HG03039 (cell line): Measurements from ENCODE around the gene NKD2.
"Not testable (repeated sequence)": the region's sequence is repeated elsewhere in the genome, so short reads cannot be mapped to it uniquely, and the experiment has no call there.

ENCODE experiments used
- ATAC-seq: cut with Tn5 transposase; IDR thresholded peaks from one replicate; pipeline ENCODE4 v1.9.1; 2021; ENCODE audit warnings: mild to moderate bottlenecking, moderate library complexity; ENCODE audit not compliant: unreplicated experiment

NKD2 gene

DNA sequence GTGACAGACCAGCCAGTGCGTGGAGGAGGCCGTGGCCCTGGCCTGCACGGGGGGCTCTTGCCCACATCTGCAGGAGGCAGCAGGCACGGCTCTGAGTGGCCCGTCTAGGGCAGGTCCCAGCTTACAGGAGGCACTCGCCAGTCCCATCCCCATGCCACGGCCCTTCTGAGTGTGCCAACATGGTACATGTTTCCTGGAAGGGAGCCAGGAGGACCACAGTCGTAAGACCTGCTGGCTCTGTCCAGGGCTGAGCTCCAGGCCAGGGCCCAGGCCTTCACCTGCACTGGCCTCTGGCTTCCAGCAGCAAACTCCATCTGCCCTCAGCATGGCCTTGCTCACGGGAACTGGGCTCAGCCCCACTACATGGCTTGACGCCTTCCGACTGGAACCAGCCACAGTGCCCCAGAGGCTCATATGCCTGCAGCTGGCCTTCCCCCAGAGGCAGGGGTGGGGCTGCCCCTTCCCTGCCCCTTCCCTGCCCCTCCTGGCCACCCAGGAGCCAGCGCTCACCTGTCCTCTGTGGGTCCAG lies 3.8 kb downstream of the NKD2 start:
- no peak for ATAC-seq

DNA sequence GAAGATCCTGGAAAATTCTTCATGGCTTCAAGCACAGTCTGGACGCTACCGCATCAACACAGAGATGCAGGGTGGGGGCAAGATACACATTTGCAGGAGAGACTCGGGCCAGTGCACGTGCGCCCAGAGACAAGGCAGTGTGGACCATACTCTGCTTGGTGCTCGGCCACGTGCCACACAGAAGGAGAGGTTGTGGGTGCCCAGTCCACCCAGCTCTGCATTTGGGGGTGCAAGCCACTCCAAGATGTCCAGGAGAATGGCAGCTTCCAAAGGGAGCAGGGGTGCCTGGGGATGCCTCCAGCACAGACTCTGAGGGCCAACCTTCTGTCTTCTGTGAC lies 4.3 kb downstream of the NKD2 start:
- ATAC-seq = no peak

DNA sequence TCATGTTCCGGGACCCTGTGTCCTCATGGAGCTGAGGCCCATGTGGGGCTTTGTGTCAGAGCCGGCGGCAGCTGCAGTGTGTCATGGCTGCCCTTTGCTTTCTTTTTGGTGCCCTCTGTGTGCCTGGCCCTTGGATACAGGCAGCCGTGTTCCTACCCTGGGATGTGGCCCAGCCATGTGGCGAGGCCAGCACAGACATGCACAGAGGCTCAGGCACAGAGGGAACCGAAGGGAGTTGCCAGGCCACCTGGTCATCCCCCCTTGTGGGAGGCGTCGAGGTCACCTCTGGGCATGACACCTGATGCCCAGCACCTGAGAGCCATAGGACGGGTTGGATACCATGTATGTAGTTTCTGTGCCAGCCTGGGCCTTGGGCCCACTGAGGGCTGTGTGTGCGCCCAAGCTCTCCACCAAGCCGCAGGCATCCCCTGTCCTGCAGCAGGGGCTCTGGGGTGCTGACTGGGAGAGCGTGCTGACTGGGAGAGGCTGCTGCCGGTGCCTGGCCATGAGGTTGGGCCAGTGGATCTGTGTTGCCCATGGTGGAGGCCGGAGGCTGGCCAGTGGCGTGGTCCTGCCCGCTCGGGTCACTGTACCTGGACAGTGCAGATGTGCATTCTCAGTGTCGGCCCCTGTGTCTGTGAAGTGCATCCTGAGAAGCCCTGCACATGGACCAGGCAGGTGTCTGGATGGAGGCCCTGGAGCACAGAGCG lies 4.8 kb downstream of the NKD2 start:
- ATAC-seq = no peak

DNA sequence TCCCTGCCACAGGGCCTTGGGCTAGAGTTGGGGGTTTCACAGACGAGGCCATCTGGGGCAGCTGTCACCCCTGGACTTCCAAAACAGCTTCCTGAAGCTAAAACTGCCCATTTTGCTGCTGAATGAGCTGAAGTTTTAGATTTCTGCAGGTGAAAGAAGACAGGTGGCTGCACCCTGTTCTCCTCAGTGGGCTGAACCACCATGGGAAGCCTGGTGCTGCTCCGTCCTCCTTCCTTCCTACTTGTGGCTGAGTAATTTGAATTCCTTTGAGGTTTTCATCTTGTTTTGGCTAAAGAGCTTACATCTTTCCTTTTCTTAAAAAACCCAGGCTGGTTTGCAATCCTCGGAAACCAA lies 5.3 kb downstream of the NKD2 start:
- no peak for ATAC-seq

DNA sequence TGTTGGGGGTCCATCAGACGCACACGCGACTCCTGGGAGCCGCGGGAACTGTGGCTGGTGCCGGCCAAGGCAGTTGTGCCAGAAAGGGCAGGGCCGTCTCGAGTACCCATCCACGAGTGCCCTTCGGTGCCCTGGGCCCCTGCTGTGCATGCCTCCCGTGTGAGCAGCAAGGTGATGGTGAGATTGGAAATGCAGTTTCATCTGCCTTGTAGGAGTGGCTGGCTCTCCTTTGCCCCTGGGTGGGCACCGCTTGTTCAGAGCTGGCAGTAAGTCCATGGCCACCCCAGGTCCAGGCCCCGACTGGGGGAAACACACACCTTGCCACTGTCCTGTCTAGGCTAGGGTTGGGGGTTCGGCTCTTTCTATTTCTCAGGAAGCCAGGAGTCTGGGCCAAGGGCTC lies 5.7 kb downstream of the NKD2 start:
- no peak for ATAC-seq

DNA sequence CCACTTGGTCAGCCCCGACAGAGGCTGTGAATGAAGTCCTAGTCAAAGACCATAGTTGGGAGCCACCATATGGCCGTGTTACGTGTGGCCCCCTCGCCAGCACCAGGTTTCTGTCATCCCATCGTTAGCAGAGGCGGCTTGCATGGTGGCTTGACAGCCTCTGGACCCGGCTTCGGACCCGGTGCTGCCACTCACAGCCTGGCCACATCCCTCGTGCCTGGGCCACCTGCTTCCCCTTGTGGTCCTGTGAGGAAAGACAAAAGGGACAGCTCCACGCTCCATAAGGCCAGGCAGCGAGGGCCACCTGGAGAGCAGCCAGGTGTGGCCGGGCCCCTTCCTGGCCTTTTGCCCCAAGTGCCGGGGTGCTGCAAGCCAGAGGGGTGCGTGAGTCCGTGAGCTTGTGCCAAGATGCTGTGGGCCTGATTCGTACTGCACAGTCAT lies 6.2 kb downstream of the NKD2 start:
- no peak for ATAC-seq

DNA sequence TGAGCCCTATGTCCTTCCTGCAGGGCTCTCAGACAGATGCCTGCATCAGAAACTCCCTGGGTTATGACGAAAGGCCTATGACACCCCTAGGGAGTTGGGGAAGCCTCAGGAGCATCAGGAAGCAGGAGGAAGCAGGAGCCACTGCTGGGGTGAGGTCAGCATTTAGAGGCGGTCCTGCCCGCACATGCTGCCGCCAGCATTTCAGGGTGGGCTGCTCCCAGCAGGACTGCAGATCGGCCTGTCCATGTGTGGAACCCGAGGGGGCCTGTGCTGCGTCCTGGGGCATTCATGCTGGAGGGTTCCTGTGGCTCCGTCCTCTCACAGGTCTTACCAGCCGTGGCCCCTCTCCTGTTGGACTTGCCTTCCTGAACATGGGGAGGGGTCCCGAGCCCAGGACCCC lies 6.9 kb downstream of the NKD2 start:
- no peak for ATAC-seq

DNA sequence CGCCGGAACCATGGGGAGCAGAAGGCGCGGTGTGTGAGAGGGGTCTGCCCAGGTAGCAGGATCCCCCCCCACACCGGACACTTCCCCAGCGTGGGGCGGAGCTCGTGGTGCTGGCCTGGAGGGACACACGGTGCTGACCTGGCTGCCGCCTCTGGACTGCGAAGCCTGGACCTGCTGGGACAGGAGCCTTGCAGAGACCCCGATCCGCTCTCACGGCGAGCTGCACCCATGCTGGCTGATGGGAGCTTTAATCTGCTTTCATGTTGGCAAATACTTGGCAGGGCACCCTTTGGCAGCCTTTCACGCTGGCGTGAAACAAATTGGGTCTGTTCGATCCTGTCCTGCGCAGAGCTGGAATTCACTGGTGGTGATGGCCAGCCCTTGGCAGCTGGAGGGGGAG lies 7.4 kb downstream of the NKD2 start:
- no peak for ATAC-seq

DNA sequence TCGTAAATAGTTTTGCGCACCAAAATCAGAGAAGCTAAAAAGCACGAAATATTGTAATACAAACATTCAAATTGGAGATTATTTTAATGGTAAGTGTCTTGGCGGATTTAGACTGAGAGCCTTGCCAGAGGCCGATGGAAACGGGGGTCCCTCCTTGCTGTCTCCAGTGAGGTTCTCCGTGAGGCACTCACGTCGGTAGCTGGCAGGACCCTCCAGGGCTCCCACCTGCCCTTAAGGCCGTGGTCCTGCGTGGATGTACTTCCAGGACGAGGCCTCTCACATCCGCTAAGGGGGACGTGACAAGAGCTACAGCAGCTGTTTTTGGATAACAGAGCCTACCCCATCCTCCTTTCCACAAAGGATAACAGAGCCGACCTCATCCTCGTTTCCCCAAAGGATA lies 7.9 kb downstream of the NKD2 start:
- ATAC-seq = no peak

DNA sequence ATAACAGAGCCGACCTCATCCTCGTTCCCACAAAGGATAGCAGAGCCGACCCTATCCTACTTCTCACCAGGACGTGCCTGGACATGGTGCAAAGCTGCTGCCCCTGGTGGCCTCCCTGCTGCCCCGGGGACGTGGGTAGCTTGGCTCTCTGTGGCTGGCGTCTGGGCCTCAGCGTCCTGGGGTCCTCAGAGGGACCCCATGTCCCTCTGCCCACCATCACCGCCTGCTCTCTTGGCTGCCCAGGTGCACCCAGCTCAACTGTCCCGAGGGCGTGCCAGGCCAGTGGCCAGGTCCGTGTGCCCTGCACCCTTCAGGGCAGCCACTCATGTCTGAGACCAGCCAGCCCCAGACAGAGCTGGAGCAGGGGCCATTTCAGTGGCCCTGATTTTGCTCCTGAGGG lies 8.5 kb downstream of the NKD2 start:
- ATAC-seq = no peak

DNA sequence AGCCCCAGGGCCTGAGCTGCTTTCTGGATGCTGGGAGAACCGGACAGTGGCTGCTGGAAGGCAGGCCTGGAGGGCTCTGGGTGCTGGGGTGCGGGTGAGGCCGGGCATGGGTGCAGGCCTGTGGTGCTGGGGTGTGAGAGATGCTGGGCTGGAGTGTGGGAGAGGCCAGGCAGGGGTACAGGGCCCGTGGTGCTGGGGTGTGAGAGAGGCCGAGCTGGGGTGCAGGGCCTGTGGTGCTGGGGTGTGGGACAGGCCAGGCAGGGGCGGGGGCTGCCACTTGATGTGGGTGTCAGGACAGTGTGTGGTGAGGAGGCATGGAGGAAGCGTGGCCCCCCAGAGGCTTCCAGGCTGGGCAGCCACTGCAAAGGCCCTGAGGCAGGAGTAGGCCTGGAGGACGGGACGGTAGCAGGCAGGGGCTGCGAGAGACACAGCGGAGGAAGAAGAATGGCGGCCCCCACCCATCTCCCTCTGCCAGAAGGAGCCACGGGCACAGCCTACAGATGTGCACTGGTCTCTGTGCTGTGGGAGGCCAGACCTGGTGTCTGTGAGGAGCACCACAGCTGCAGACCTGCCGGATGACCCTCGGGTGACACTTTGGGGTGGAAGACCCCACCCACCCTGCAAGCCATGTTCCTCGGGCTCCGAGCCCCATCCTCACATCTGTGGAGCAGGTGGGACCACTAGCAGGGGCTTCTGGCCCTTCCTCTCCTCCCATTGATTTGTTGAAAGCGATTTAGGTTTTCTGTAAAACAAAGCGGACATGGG lies 9.3 kb downstream of the NKD2 start:
- ATAC-seq = no peak

DNA sequence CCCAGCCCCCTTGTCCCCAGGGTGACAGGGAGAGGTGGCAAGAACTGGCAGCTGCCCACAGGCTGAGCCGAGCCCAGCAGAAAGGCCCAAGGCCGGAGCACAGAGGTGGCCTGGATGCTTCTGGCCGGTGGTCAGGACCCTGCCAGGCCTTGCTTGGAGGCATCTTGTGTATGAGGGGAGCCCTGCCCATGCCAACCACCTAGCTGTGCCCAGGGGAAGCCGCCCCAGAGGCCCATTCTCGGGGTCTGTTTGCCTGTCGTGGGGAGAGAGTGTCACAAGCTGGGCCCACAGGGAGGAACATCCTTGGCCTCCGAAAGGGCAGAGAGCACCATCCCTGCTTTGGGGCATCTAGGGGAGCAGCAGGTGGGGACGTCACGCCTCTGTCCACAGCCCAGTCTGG lies 10.0 kb downstream of the NKD2 start:
- ATAC-seq = no peak

DNA sequence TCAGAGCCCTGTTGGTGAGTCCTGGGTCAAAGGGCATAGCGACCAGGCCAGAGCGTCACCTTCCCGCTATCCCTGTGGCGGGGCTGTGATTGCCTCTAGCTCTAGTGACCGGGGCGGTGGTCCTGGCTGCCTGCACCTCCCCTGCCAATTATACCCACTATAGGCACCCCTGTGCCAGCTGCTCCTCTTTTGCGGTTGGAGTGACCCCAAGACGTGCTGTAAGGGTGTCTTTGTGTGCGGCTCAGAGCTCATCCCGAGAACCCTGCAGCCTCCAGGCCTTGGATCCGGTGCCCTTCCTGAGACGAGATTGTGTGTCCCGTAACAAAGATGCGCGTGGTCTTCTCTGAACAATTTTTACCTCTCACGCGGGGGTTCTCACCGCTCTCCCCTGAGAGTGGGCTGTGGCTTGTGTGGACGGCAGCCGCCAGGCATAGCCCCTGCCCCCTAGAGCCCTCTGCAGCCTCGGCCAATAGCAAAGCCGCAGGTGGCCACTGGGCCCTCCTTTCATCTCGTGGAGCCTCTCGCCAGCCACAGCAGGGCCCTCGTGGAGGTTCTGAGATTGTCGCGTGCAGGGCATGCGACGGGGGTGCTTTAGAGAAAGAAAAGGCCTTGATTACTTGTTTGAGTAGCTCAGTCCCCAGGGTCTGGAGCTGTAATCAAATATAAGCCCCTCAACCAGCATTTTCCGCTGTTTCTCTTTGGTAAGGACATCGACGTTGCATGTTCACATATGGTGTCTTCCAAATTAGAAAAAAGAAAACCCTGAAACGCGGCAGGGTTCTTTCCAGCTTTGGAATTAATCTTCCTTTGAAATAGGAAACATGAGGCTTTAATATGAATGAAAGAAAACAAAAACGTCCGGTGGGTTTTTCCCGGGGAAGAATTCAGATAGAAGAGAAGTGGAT lies 10.7 kb downstream of the NKD2 start:
- no peak for ATAC-seq

DNA sequence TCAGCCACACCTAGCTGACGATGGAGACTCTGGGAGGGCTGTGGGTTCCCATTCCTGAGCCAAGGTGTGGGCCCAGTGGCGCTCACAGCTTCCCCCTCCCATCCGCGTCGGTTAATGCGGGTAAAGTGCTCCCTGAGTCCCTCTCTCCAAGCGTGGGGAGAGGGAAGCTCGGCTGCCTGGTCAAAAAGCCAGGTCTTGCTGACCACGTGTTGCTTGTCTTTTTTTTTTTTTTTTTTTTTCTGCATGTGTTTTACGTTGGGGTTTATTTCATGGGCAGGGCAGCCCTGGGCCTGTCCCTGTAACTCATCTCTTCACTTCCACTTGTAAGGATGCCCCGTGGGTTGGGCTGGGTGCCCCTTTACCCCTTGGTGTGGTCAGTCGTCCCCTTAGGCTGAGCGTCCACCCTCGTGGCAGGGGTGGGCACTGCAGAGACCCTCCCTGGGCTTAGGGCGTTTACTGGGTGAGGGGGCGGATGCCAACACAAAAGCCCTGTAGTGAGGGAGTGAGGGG lies 11.9 kb downstream of the NKD2 start:
- no peak for ATAC-seq

DNA sequence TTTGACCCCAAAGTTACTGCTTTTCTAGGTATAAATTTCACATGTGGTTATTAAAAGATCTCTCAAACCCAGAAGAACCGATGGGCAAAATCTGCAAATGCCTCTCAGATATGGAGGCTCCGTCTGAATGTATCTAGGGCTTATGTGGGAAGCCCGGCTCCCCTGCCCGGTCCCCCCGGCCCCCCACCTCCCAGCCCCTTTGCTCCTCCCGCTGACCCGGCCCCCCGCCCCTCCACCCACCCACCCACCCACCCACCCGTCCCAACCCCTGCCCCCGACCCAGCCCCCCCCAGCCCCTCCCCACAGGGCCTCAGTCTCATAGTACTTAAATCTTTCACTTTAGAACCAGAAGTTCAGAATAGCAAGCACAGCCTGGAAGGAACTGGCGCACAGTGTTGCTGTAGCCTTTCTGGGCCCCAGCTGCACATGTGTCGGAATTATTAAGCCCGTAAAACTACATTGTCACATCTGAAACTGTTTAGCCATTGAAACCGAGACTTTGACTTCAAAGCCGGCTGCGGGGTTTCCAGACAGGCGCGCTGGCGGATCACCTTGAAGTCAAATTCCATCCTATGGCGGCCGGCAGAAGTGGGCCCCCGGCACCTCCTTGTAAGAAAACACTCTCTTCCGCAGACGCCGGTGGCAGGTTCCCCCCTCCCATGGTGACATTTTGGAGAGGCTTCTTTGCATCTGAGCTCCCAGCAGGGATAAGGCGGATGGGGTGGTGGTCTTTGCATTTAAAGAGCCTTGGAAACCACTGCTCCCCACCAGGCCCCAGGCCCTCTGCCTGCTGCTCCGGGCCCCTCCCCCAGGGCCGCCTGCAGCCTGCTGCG lies 12.8 kb downstream of the NKD2 start:
- ATAC-seq = no peak

DNA sequence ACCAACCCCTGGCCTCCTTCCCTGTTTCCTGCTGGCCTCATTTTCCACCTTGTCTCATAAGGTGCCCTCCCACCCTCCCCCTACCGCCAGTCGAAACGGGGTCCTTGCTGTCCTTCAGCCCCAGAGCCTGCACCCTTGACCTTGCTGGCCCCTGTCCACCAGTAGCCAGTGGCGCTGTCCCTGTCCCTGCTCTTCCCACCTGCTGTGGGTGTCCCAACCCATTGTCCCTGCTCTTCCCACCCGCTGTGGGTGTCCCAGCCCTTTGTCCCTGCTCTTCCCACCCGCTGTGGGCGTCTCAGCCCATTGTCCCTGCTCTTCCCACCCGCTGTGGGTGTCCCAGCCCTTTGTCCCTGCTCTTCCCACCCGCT lies 13.4 kb downstream of the NKD2 start:
- not testable (repeated sequence) for ATAC-seq

DNA sequence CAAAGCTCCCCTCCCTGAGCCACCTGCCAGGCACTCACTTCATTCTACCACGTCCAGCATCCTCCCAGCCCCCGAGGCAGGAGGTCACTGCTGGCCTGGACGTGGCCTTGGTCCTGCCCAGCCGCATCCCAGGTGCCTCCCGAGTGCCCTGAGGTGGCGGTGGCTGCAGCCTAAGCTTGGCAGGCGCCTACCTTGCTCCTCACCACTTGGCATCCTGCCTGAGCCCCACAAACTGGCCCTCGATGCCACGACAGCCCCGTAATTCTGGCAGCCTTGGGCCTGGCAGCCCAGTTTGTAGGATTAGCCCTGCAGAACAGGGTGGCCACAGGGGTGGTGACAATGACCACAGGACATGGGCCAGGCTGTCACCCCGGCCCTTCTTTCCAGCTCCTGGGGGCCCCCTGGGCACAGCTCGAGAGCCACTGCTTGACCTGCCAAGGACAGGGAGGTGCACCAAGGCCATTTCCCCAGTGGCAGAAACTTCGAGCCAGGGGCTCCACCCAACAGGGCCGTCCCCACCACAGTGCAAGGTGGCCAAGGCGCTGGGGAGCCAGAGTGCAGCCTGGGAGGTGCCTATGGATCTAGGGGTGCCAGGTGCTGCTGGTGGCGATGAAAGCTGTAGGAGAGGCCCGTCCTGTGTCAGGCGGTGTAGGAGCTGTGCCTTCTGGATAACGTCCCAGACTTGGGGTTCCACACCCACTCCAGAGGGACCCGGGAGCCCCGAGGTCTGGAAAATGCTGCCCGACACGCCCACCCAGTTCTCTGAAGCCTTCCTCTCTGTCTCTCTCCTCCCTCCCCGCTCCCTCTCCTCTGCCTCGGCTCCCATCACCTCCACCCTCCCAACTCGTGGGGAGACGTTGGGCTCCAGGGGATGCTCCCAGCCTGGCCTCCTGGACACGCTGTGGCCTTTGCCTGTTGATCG lies 18.4 kb downstream of the NKD2 start:
- ATAC-seq = no peak

DNA sequence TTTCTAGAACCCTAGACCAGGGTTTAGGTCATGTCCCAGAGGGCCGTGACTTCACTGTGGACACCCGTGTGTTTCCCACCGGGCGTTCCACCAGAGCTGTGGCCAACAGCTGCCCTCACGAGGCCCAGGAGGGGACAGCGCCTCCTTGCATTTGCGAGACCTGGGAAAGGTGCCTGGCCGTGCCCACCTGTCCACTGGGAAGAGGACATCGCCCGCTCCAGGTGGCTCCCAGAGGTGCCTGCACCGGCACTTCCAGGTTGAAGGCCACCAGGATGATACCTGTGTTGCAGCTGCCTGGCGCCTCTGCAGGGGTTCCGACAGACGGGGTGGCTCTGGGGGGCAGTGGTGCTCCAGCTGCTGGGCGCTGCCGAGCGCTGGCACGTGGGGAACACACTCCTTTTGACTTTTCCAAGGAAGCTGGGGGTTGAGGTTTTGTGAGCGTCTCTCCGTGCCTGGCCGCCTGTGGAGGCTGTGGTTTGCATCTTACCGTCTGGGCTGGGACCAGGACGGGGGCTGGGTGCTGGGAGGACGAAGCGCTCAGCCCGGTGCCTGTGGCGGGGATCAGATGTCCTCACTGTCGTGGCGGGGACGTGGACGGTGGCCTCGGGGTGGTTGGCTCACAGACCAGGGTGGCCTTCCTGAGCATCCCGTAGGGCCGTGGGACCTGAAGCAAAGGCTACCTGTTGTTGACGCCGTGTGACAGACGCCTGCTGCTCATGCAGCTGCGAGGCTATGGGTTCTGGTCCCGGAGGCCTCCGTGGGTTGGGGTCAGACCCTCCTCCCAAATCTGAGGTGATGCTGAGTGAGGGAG lies 19.2 kb downstream of the NKD2 start:
- no peak for ATAC-seq
